ENCODE measurements around the gene EXOC6B.

Gene EXOC6B

GRCh38 chr2:72141881-72142451, 683.9 kb downstream of the EXOC6B start:
- DNase-seq, result no peak

- no peak for DNase-seq
Measured at GRCh38 chr2:72141032-72141645, 684.7 kb downstream of the EXOC6B start.

- no peak for DNase-seq
Measured at GRCh38 chr2:72140621-72140960, 685.2 kb downstream of the EXOC6B start.

- no peak for DNase-seq
Measured at GRCh38 chr2:72139874-72140620, 685.8 kb downstream of the EXOC6B start.

- DNase-seq, result no peak
Measured at GRCh38 chr2:72139471-72139873, 686.4 kb downstream of the EXOC6B start.

GRCh38 chr2:72138921-72139381, 686.9 kb downstream of the EXOC6B start:
- DNase-seq, result no peak

- no peak for DNase-seq
Measured at GRCh38 chr2:72138011-72138881, 687.6 kb downstream of the EXOC6B start.

GRCh38 chr2:72137498-72138010, 688.3 kb downstream of the EXOC6B start:
- peak; percentile 67 for DNase-seq

- no peak for DNase-seq
Measured at GRCh38 chr2:72136933-72137497, 688.8 kb downstream of the EXOC6B start.

- DNase-seq, result no peak
Measured at GRCh38 chr2:72136331-72136730, 689.5 kb downstream of the EXOC6B start.

- DNase-seq, result no peak
Measured at GRCh38 chr2:72135921-72136320, 689.9 kb downstream of the EXOC6B start.

GRCh38 chr2:72134997-72135800, 690.6 kb downstream of the EXOC6B start:
- DNase-seq, result no peak

GRCh38 chr2:72134408-72134996, 691.3 kb downstream of the EXOC6B start:
- DNase-seq, result no peak

GRCh38 chr2:72133721-72134407, 692.0 kb downstream of the EXOC6B start:
- DNase-seq, result no peak

- no peak for DNase-seq
Measured at GRCh38 chr2:72132981-72133720, 692.7 kb downstream of the EXOC6B start.

- no peak for DNase-seq
Measured at GRCh38 chr2:72131916-72132841, 693.7 kb downstream of the EXOC6B start.

- DNase-seq, result no peak
Measured at GRCh38 chr2:72131371-72131891, 694.4 kb downstream of the EXOC6B start.

- DNase-seq, result no peak
Measured at GRCh38 chr2:72130659-72131360, 695.0 kb downstream of the EXOC6B start.
